Cardiac septum (tissue), 1 donor: ENCODE results near the gene CCDC87. TPM values are rescaled to one million over a fixed set of nuclear protein-coding genes. Genes with fewer than 3 reads are reported as not detected.
"Not testable (repeated sequence)": the region's sequence is repeated elsewhere in the genome, so short reads cannot be mapped to it uniquely, and the experiment has no call there.

ENCODE experiments used
- DNase-seq: peaks from one replicate; pipeline ENCODE4 v3.0.0-alpha.2; 2020; ENCODE audit warnings: low spot score
- intact Hi-C: fragments of 100-400 bp; cut with DNase I; formaldehyde crosslinking; loops from one replicate; pipeline ENCODE4 v1.14.0; 2022
- total RNA-seq: library from RNA; stranded (reverse); fragmentation: NEBNext Ultra II Directional; extraction: Animal tissue kit (Norgen Biotek cat#: 25700); gene quantifications from one replicate; pipeline ENCODE4 v1.2.1, GENCODE V29; 2021
- donor health status: DM: no; HTN: no; CAD: no.

Gene CCDC87
- total RNA-seq, 1 donor from 2014 or later = 0.43 TPM

- intact Hi-C loops = no loop called here
- DNase-seq = no peak
These were observed 32.8 kb downstream of the CCDC87 start for GRCh38 chr11:66559866-66560676.

- intact Hi-C loops = no loop called here
- no peak for DNase-seq
These were observed 33.6 kb downstream of the CCDC87 start for GRCh38 chr11:66559142-66559865.

GRCh38 chr11:66557733-66558326 is 35.0 kb downstream of the CCDC87 start:
- no peak for DNase-seq

DNA sequence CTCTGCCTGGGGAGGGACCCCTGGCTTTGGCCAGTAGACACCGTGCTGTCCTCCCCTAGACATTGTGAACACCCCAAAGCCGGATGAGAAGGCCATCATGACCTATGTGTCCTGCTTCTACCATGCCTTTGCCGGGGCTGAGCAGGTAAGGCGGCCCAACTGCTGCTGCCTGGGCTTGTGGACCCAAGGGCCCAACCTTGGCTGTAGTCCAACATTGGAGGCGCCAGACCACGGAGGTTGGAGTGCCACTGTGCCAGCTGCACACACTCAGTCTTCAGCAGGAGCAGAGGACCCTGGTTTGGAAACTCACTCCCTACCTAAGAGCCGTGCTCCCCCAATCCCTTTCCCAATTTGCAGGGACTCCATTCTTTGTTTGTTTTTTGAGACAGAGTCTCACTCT is 36.8 kb downstream of the CCDC87 start:
- intact Hi-C loops = no loop called here
- no peak for DNase-seq

More at GRCh38 chr11:66557733-66558326, 35.0 kb downstream of the CCDC87 start:
- intact Hi-C loops = no loop called here

DNA sequence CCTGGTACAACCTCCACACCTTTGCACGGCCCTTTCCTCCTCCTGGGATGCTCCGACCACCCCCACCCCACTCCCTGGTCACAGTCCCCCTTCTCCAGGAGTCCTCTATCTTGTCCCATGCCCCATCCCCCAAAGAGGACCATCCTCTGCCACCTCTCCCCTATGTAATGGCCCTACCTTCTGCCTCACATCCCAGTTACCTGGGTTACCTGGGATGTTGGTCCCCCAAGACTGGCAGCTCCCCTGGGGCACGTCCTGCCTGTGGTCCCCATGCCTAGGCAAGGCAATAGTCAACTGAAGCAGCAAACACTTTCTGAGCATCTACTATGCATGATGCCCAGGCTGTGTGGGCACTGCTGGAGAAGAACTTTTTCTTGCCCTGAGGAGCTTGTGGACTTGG is 37.4 kb downstream of the CCDC87 start:
- intact Hi-C loops = no loop called here
- no peak for DNase-seq

- no peak for DNase-seq
- intact Hi-C loops = no loop called here
These were observed 38.3 kb downstream of the CCDC87 start for GRCh38 chr11:66554602-66555001.

GRCh38 chr11:66550887-66551286 is 42.0 kb downstream of the CCDC87 start:
- intact Hi-C loops = no loop called here
- no peak for DNase-seq

- no peak for DNase-seq
- intact Hi-C loops = no loop called here
These were observed 43.2 kb downstream of the CCDC87 start for GRCh38 chr11:66549696-66550095.

DNA sequence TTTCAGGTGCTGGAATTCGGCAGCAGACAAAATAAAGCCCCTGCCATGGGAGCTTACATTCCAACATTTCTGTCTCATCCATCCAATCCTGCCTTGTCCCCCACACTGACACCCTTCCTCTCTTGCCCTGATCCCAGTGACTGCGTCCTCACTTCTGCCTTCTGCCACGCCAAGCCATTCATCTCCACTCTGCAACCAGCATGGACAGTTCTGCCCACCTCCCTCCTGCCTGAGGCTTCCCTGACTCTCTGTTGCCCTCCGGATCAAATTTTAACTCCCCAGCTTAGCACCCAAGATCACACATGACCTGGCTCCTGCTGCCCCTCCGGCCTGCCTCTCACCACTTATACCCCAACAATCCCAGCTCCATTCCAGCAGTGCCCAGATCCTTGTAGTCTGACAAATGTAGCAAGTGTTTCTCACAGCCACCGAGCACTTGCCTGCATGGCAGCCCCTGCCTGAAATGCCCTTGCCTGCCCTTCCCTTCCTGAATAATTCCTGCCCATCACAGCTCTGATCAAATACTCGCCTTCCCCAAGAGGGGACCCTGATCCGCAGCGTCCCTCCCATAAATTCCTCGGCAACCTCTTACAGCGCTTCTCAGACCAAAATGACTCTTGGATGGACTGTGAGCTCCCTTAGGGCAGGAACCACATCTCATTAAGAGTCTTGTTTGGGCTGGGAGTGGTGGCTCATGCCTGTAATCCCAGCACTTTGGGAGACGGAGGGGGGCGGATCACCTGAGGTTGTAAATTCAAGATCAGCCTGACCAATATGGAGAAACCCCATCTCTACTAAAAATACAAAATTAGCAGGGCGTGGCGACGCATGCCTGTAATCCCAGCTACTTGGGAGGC is 43.9 kb downstream of the CCDC87 start:
- intact Hi-C loops = no loop called here
- DNase-seq = no peak

DNA sequence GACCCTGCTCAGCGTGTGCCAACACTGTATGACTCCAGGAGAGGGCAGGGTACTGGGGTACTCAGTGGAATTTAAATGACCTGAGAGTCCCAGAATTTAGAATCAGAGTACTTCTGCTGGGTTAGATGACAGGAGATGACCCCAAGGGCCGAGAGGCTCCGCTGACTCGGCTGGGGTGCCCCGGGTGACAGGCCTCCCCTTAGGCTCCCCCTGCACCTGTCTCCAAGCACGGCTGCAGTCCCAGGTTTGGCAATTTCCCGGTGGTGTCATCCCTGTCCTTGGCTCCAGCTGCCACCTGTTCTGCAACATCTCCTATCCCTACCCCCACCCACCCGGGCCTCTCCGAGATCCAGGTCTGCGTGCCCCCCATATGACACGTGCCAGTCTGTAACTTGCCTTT is 44.8 kb downstream of the CCDC87 start:
- intact Hi-C loops = no loop called here
- no peak for DNase-seq

GRCh38 chr11:66547662-66548009 is 45.2 kb downstream of the CCDC87 start:
- intact Hi-C loops = no loop called here
- no peak for DNase-seq

DNA sequence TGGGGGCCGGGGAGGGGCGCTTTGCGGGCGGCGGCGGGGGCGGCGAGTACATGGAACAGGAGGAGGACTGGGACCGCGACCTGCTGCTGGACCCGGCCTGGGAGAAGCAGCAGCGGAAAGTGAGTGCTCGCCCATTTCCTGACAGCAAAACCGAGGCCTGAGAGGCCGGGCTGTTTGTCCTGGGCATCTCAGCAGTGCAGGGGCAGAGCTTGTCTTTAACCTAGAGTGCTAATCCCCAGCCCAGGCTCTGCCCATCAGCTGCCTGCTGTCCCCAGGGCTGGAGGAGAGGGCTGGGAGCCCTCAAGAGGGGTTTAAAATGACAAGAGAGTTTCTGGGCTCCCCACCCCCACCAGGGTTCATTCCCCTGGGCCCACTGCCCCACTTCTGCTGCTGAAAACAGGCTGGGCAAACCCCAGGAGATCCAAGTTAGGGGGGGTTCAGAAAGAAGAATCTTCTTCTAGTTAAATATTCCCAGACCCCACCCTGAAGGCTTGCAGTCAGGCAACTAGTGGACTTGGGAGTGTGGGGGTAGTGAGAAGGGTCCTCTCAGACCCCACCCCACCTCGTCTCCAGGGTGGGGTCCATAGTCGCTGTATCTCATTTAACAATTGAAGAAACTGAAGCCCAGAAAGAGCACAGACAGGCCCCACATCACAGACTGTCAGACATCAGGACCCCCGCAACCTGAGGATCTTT is 45.7 kb downstream of the CCDC87 start:
- no peak for DNase-seq
- intact Hi-C loops = no loop called here

DNA sequence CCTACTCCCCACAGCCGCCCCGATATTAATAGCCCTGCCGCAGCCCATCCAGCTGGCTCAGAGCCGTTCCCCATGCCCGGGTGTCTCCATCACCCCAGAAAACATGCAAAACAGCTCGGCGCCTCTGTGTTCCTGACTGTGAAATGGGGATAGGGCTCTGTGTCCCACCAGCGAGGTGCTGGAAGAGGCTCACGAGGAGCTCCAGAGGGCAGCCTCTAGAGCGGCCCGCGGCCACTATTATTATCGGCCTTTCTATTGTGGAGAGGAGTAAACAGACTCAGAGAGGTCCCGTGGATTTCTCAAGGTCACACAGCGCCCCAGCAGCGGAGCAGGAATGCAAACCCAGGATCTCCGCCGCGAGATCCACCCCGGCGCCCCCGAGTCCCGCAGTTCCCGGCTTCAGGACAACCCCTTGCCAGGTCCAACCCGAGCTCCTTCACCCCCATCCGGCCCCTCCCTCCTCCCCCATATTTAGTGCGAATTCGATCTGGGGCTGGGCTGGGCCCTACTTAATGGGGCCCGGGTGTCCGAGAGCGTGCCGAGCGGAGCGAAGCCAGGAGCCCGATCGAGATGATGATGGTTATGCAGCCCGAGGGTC is 46.4 kb downstream of the CCDC87 start, which contains the start of gene ACTN3:
TSS of gene ACTN3 (plus strand) at position 536 of the 598 bp plus-strand sequence. CDS start at position 571, 35 bp downstream.
- DNase-seq = no peak
- intact Hi-C loops = no loop called here

GRCh38 chr11:66545701-66546367 is 47.0 kb downstream of the CCDC87 start, which contains the start of gene ZDHHC24:
Gene ZDHHC24 (minus strand): TSS chr11:66546048. CDS start chr11:66546003, 45 bp downstream.
- intact Hi-C loops = no loop called here
- DNase-seq = peak; percentile 99

DNA sequence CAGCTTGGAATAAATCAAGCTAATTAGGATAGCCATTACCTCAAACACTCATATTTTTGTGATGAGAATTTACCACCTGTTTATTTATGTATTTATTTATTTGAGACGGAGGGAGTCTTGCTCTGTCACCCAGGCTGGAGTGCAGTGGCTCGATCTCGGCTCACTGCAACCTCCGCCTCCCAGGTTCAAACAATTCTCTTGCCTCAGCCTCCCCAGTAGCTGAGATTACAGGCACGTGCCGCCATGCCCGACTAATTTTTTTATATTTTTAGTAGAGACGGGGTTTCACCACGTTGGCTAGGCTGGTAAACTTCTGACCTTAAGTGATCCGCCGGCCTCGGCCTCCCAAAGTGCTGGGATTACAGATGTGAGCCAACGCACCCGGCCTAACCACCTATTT is 47.9 kb downstream of the CCDC87 start:
- intact Hi-C loops, DNase-seq: not testable (repeated sequence)

DNA sequence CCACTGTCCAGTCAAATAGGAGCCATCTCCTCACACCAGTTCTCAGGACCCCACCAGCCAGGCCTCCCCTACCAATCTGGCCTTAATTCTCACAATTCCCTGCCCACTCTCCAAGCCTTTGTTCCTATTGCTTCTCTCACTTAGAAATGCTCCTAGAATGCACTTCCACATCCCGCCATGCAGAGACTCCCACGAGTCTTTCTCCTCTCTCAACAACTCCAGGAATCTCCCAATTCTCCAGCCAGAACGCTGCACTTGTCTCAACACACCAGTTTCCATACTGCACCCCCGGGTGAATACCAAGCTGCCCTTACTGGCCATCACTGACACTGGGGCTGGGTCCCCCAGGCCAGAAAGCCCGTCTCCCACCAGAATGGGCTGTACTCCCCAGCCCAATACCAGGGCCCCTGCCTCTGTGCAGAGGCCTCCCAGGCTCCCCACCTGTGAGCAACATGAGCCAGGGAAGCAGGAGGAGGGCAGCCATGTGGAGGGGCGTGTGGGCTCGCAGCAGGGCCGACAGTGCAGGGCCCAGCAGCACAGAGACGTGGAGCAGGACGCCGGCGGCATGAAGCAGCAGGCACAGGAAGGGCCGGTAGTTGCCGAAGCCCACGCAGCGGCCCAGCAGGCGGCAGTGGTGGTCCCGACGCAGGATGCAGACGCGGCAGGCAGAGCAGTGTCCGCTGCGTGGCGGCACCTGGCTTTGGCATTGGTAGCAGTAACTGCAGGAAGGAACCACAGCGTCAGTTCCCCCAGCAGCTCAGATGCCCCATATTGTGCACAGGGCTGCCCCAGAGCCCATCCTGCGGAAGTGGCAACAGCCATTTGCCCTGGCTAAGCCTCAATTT is 49.4 kb downstream of the CCDC87 start:
- intact Hi-C loops = no loop called here
- DNase-seq = no peak

DNA sequence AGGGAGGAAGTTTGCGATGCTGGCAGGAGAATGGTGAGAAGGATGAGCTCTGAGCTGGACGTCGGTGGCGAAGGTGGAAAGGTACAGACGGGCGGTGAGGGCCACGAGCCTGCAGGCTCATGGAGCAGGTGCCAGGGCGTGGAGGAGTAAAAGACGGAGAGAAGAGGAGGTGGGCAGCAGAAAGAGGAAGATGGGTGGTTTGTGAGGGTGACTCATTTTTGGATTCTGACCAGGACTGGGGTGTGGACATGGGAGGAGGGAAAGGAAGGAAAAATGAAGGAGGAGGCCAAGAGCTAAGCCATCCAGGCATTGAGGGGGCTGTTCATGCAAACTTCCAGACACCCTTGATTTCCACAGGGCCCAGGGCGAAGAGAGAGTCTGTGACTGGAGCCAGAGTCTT is 50.5 kb downstream of the CCDC87 start:
- DNase-seq = no peak

More for the DNA sequence above, 50.5 kb downstream of the CCDC87 start:
- intact Hi-C loops = no loop called here
